CD14-positive monocyte (primary cell): ENCODE results near the gene STUM. TPM values are rescaled to one million over a fixed set of nuclear protein-coding genes. Genes with fewer than 3 reads are reported as not detected.

Experiments
- DNase-seq, 3 donors: peaks; one replicate each; pipeline ENCODE4 v3.0.0-alpha.2; 2011 to 2022
- H2AFZ ChIP-seq: 2 replicates; pipeline ENCODE4 v1.6.0; 2012; ENCODE audit warnings: mild to moderate bottlenecking, low read depth, low read length, inconsistent platforms; ENCODE audit not compliant: insufficient read depth, poor library complexity, severe bottlenecking
- H3K27ac ChIP-seq, 2 donors: 1 replicate in 1 of 2; 2 replicates in 1 of 2; pipeline ENCODE4 v1.5.1; 2012 to 2013; ENCODE audit warnings: low read length in 2 of 2, control low read depth in 1 of 2, inconsistent platforms in 1 of 2, low read depth in 1 of 2, mild to moderate bottlenecking in 1 of 2
- H3K27me3 ChIP-seq, 2 donors: one replicate each; pipeline versions ENCODE4 v1.6.0 to v1.6.1; 2011 to 2013; ENCODE audit warnings: low read length in 2 of 2; ENCODE audit not compliant: control insufficient read depth in 2 of 2, insufficient read depth in 2 of 2
- H3K36me3 ChIP-seq, 2 donors: replicated peaks in 1 of 2; 1 replicate in 1 of 2; 2 replicates in 1 of 2; pipeline versions ENCODE4 v1.5.1 to v1.6.1; 2012 to 2013; ENCODE audit warnings: low read length in 2 of 2, control low read depth in 1 of 2, inconsistent platforms in 1 of 2, mild to moderate bottlenecking in 1 of 2; ENCODE audit not compliant: insufficient read depth in 2 of 2, control insufficient read depth in 1 of 2
- H3K4me1 ChIP-seq, 2 donors: 1 replicate in 1 of 2; 2 replicates in 1 of 2; pipeline versions ENCODE4 v1.5.1 to v1.6.1; 2012 to 2013; ENCODE audit warnings: low read length in 2 of 2, control low read depth in 1 of 2, inconsistent platforms in 1 of 2, mild to moderate bottlenecking in 1 of 2, moderate library complexity in 1 of 2; ENCODE audit not compliant: insufficient read depth in 2 of 2, control insufficient read depth in 1 of 2
- H3K4me2 ChIP-seq: replicated peaks from 2 replicates; pipeline ENCODE3; 2012; ENCODE audit warnings: low read length, moderate library complexity, mild to moderate bottlenecking; ENCODE audit not compliant: poor library complexity, severe bottlenecking; ENCODE audit errors: extremely low read depth
- H3K4me3 ChIP-seq, 3 experiments: fragments of 200-600 bp in 1 of 3; sonication (generic) in 1 of 3; replicated peaks in 1 of 3; 1 replicate in 2 of 3; 2 replicates in 1 of 3; pipeline ENCODE4 v1.5.1; 2011 to 2013; ENCODE audit warnings: low read length in 3 of 3, mild to moderate bottlenecking in 3 of 3, control low read depth in 2 of 3, low read depth in 2 of 3, inconsistent platforms in 1 of 3, moderate library complexity in 1 of 3
- H3K79me2 ChIP-seq: 2 replicates; pipeline ENCODE4 v1.6.0; 2012; ENCODE audit warnings: mild to moderate bottlenecking, control low read depth, inconsistent platforms, low read length, moderate library complexity; ENCODE audit not compliant: insufficient read depth
- H3K9ac ChIP-seq: 2 replicates; pipeline ENCODE4 v1.6.0; 2017; ENCODE audit warnings: low read length, mild to moderate bottlenecking; ENCODE audit not compliant: insufficient read depth, poor library complexity, severe bottlenecking
- H3K9me3 ChIP-seq, 2 donors: replicated peaks in 1 of 2; 1 replicate in 1 of 2; 2 replicates in 1 of 2; pipeline versions ENCODE4 v1.5.1 to v1.6.1; 2012 to 2013; ENCODE audit warnings: low read length in 2 of 2, control low read depth in 1 of 2; ENCODE audit not compliant: control insufficient read depth in 1 of 2, insufficient read depth in 1 of 2
- H4K20me1 ChIP-seq: 2 replicates; pipeline ENCODE4 v1.6.0; 2012; ENCODE audit warnings: mild to moderate bottlenecking, low read length, control low read depth, moderate library complexity; ENCODE audit not compliant: insufficient read depth
- H3K27ac Mint-ChIP-seq, 7 donors: one replicate each; pipeline ENCODE4 v1.8.0; 2020; ENCODE audit warnings: mild to moderate bottlenecking in 7 of 7, mixed read lengths in 7 of 7, moderate library complexity in 6 of 7, inconsistent platforms in 2 of 7
- H3K27me3 Mint-ChIP-seq, 3 donors: one replicate each; pipeline ENCODE4 v1.8.0; 2021 to 2022; ENCODE audit warnings: low read depth in 3 of 3, mild to moderate bottlenecking in 3 of 3, mixed read lengths in 3 of 3, moderate library complexity in 3 of 3, inconsistent platforms in 1 of 3
- H3K36me3 Mint-ChIP-seq, 2 donors: one replicate each; pipeline ENCODE4 v1.8.0; 2020; ENCODE audit warnings: mixed read lengths in 2 of 2, inconsistent platforms in 1 of 2, mild to moderate bottlenecking in 1 of 2
- H3K4me1 Mint-ChIP-seq: one replicate; pipeline ENCODE4 v1.8.0; 2020; ENCODE audit warnings: mild to moderate bottlenecking, mixed read lengths
- H3K4me3 Mint-ChIP-seq, 2 donors: one replicate each; pipeline ENCODE4 v1.8.0; 2020; ENCODE audit warnings: mild to moderate bottlenecking in 2 of 2, mixed read lengths in 2 of 2, moderate library complexity in 1 of 2
- H3K9me3 Mint-ChIP-seq, 7 donors: one replicate each; pipeline ENCODE4 v1.8.0; 2020 to 2022; ENCODE audit warnings: mixed read lengths in 7 of 7, mild to moderate bottlenecking in 6 of 7, moderate library complexity in 6 of 7, inconsistent platforms in 2 of 7
- CTCF ChIP-seq: fragments of 200-600 bp; IDR thresholded peaks from one replicate; pipeline ENCODE4 v1.8.0; 2022; ENCODE audit warnings: antibody characterized with exemption, mild to moderate bottlenecking
- WGBS: methylation state at CpG from one replicate; pipeline ENCODE4 v1.1.5; 2013; ENCODE audit warnings: missing lambda C conversion rate; ENCODE audit not compliant: insufficient coverage; 5-methylcytosine and 5-hydroxymethylcytosine counted together
- intact Hi-C, 2 donors: fragments of 100-400 bp; cut with micrococcal nuclease; formaldehyde crosslinking; loops; one replicate each; pipeline versions ENCODE4 v1.15.0 to v1.15.1; 2023
- polyA plus RNA-seq, 3 donors: library from polyadenylated mRNA; depleted of rRNA in 1 of 3; unstranded in 2 of 3; stranded (reverse) in 1 of 3; fragments of 300-500 nt in 2 of 3; fragments of >200 nt in 1 of 3; fragmentation: Illumina TruSeq in 2 of 3; gene quantifications; 1 replicate in 2 of 3; 2 replicates in 1 of 3; pipeline ENCODE4 v1.2.3, GENCODE V29; 2012 to 2021

Gene STUM
- polyA plus RNA-seq, 3 donors, result not detected

DNA sequence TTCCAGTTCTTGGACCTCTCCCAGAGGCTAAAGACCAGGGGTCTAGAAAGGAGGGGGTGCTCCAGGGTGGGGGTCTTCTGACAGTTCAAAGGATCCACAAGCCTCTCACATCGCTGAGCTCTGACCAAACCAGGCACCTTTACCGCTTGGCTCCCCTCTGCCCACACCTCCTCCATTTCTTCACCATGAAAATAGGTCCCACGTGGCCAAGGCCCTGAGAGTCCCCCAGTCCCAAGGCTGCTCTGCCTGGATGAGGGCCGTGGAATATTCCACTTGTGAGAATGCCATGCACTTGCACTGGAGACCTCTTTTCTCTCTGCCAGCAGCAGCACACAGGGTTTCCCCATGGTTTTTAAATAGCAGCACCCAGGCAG, 103.2 kb downstream of the STUM start:
- Histone ChIP-seq H3K27me3 (no peaks in the 10 kb centered on the region), H3K36me3 (peaks cover 24 to 27% of the 10 kb centered on the region in 2 donors), H3K9me3 (no peaks in the 10 kb centered on the region), H3K79me2 (peaks cover 27% of the 10 kb centered on the region), H3K27ac (no peak overlapping the region), H3K4me3 (no peak overlapping the region), H3K4me1 (peaks cover 29 to 32% of the 10 kb centered on the region in 2 donors), H4K20me1 (peaks cover 7% of the 10 kb centered on the region), H3K9ac (no peak overlapping the region), H2AFZ (no peak overlapping the region), H3K4me2 (no peak overlapping the region)
- Mint-ChIP-seq H3K27me3 (peaks cover 0 to 5% (median 4%) of the 10 kb centered on the region in 3 donors), H3K27ac (no peak overlapping the region), H3K9me3 (no peaks in the 10 kb centered on the region), H3K4me3 (no peak overlapping the region), H3K36me3 (peaks cover 32 to 38% of the 10 kb centered on the region in 2 donors), H3K4me1 (peaks cover 35% of the 10 kb centered on the region)
- DNase-seq, result no peak
- intact Hi-C loops, result loop anchor here in 1 of 2 donors (5.0 kb wide), 1 partner anchor 36 kb away; no protein-coding TSS in a partner anchor
- no peak for TF ChIP-seq CTCF
- WGBS, result 94% methylated on average over 4 of the region's 4 CpGs

DNA sequence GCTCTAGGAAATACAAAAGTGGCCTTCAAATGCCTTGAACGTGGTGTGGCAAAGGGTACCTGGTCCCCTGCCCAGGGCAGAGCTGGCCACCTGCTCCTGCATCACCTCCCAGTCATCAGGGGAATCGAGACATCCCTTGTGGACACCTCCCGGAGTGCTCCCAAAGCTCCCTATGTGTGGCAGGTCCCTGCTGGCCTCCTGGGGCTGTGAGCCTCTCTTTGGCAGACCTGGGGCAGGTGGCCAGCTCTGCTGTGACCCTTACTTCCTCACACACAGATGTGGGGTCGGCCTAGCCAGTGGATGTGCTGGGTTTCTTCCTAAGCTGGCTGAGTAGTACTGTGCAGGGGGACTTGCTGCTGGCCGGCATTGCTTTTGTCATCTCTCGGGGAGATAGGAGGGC, 104.0 kb downstream of the STUM start:
- peaks cover 0 to 5% (median 4%) of the 10 kb centered on the region in 3 donors for H3K27me3 Mint-ChIP-seq
- peaks cover 32 to 35% of the 10 kb centered on the region in 2 donors for H3K36me3 Mint-ChIP-seq
- Histone ChIP-seq H3K9ac (no peak overlapping the region), H3K9me3 (no peaks in the 10 kb centered on the region), H4K20me1 (peaks cover 7% of the 10 kb centered on the region), H2AFZ (no peak overlapping the region), H3K4me2 (no peak overlapping the region), H3K79me2 (peaks cover 33% of the 10 kb centered on the region), H3K27me3 (no peaks in the 10 kb centered on the region), H3K36me3 (peaks cover 15 to 19% of the 10 kb centered on the region in 2 donors), H3K27ac (no peak overlapping the region), H3K4me3 (no peak overlapping the region), H3K4me1 (peaks cover 32 to 41% of the 10 kb centered on the region in 2 donors)
- TF ChIP-seq CTCF, result no peak
- H3K4me3 Mint-ChIP-seq, result no peak overlapping the region
- H3K27ac Mint-ChIP-seq, result peak overlapping the region in 1 of 7 donors; percentile 26
- no peaks in the 10 kb centered on the region for H3K9me3 Mint-ChIP-seq
- H3K4me1 Mint-ChIP-seq, result peaks cover 43% of the 10 kb centered on the region
- 100% methylated on average over 4 of the region's 6 CpGs for WGBS
- intact Hi-C loops, result loop anchor here in 1 of 2 donors (5.0 kb wide), 1 partner anchor 35 kb away; no protein-coding TSS in a partner anchor
- no peak for DNase-seq
